Endometrial microvascular endothelial cells (primary cell): ENCODE data around the gene SFXN3. TPM values are rescaled to one million over a fixed set of nuclear protein-coding genes. Genes with fewer than 3 reads are reported as not detected.
"Not testable (repeated sequence)": the region's sequence is repeated elsewhere in the genome, so short reads cannot be mapped to it uniquely, and the experiment has no call there.

Source experiments
- in situ Hi-C: cut with HindIII; loops from 2 replicates; pipeline ENCODE4 v1.10.0; 2017; ENCODE audit warnings: low sequenced_read_pairs, low pct_unique_long_range_greater_than_20kb; ENCODE audit errors: inconsistent ontology term
- total RNA-seq: library from RNA; depleted of rRNA; stranded (reverse); fragments of >200 nt; gene quantifications from one replicate; pipeline ENCODE4 v1.2.3, GENCODE V29; 2015; ENCODE audit errors: inconsistent ontology term

Gene SFXN3
- total RNA-seq, 1 donor from 2014 or later: 84.7 TPM

- in situ Hi-C loops: no loop called here
Measured at GRCh38 chr10:101030496-101031127, 422 bp upstream of the SFXN3 start.

- in situ Hi-C loops: no loop called here
Measured at GRCh38 chr10:101031796-101032636, 982 bp downstream of the SFXN3 start.

DNA sequence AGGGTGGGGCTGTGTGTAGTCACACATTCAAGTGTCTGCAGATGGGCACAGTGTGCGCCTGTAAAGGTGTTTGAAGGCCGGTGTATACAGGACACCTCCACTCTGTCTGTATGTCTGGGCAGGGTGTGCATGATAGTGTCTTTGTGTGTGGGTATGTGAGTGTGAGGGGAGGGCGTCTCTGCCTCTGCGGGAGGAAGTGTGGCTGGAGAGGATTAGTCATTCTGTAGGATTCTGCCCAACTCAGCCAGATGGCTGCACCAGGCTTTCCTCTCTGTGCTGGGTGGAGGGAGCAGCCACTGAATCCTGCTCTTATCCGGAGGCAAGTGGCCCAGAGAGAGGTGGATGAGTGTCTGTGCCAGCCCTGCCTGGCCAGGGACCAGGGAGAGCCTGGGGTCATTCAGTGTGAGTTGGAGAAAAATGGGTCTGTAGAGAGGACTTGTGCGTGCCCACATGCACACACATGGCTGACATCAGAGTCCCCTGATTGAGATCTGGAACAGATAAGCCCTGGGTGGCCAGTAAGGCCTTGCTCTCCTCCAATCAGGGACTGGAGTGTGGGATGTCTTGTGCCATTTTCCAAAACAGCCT is 1.7 kb downstream of the SFXN3 start:
- in situ Hi-C loops: no loop called here

DNA sequence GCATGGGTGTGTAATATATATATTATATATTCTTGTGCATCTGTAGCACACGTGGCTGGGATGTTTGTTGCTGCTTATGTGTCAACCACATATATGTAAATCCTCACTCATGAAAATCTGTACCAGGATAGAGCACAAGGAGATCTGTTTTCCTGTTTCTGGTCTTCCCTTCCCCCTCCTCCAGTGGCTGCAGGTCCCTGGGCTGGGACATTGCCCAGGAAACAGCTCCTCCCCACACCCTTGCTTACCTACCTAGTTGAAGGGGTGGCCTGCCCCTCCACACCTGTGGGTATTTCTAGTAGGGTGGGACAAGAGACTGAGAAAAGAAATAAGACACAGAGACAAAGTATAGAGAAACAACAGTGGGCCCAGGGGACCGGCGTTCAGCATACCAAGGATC is 2.2 kb downstream of the SFXN3 start:
- in situ Hi-C loops: no loop called here

DNA sequence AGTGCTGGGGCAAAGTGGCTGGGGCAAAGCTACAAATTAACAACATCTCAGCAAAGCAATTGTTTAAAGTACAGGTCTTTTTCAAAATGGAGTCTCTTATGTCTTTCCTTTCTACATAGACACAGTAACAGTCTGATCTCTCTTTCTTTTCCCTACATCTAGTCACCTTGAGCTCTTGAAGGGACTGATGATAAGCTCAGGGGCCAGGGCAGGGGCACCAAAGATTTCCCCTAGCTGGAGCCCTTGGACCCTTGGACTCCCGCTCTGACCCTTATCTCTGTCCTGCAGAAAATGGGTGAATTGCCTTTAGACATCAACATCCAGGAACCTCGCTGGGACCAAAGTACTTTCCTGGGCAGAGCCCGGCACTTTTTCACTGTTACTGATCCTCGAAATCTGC is 3.4 kb downstream of the SFXN3 start:
- in situ Hi-C loops: not testable (repeated sequence)

GRCh38 chr10:101035314-101035713 is 4.3 kb downstream of the SFXN3 start:
- in situ Hi-C loops: no loop called here

DNA sequence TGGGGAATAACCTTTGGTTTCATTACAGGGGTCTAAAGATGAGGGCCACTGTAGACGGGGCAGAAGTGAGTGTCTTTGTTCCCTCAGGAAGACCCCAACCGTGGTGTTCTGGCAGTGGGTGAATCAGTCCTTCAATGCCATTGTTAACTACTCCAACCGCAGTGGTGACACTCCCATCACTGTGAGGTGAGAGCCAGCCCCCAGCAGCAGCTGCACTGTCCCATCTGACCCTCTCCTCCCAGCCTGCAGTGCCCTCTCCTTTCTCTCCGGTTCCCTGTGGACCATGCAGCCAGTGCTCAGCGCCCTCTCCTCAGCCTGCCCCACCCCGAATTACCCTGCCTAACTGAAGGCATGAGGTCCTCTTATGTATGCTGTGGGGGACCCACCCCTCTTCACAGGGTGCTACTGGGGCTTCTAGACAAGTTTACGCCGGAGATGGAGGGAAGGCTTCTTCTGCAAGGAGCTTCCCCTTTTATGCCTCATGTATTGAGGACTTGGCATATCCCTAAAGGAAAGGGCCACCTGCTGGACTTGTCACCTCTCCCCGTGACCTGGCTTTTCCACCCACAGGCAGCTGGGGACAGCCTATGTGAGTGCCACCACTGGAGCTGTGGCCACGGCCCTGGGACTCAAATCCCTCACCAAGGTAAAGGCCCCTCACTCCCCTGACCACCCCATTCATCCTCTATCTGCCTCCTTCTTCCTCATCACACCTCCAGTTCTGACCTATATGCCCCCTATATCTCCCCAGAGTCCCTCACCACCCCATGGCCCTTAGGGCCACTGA is 5.1 kb downstream of the SFXN3 start:
- in situ Hi-C loops: no loop called here

- in situ Hi-C loops: no loop called here
Measured at GRCh38 chr10:101036726-101037125, 5.7 kb downstream of the SFXN3 start.

- in situ Hi-C loops: no loop called here
Measured at GRCh38 chr10:101038484-101038883, 7.5 kb downstream of the SFXN3 start.

DNA sequence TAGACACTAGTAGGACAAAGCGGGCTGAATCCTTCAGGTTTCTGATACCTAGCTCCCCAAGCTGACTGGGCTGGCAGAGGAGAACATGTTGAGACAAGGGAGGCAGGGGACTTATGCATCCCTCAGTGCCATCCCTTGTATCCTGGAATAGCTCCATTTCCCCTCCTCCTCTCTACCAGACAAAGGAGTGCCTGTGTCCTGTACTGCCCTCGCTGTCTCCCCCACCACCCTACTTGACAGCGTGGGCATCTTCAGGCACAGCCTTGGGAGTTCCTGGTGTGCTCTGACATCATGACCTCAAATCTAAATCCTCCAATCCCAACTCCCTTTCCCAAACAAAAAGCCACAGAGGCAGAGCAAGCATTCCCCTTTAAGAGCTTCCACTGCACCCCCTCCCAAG is 9.0 kb downstream of the SFXN3 start:
- in situ Hi-C loops: no loop called here

- in situ Hi-C loops: no loop called here
Measured at GRCh38 chr10:101040851-101041250, 9.8 kb downstream of the SFXN3 start.

- in situ Hi-C loops: no loop called here
Measured at GRCh38 chr10:101041252-101041761, 10.3 kb downstream of the SFXN3 start.

DNA sequence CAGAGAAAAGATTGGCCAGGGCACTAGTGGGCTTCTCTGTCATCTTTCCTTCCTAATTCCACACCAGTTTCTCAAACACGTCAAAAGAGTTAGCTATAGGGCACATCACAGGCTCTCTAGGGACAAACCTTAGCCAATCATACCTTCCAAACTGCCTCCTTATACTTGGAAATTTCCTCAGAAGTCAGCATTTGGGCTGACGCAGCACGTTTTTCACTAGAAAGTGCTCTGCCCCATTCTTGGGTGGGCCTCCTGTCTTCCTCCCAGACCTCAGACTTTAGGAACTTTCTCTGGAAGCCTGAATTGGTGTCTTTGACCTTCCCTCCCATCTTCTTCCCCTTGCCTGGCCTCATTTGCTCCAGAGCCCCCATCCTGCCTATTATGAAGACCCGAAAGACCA is 11.1 kb downstream of the SFXN3 start:
- in situ Hi-C loops: no loop called here

- in situ Hi-C loops: no loop called here
Measured at GRCh38 chr10:101042667-101043362, 11.8 kb downstream of the SFXN3 start.

DNA sequence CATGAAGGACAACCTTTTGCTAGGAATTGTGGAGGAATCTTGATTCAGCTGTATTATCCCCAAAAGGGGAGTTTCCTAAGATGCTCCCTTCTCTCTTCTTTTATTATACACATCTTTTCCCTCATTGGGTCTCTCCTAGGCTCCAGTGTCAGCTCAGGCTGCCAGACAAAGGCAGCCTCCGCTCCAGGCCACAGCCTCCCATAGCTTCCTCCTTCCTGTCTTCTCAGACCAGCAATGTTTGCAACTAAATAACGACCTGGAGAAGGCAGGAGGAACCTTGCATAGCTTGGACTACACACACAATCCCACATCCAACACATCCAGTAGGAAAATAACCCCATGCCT is 12.3 kb downstream of the SFXN3 start:
- in situ Hi-C loops: no loop called here

GRCh38 chr10:101044117-101044516 is 13.1 kb downstream of the SFXN3 start:
- in situ Hi-C loops: no loop called here

GRCh38 chr10:101046332-101047238 is 15.6 kb downstream of the SFXN3 start:
- in situ Hi-C loops: no loop called here

GRCh38 chr10:101047268-101047667 is 16.2 kb downstream of the SFXN3 start:
- in situ Hi-C loops: no loop called here
